Smooth muscle cell (in vitro differentiated cells): ENCODE measurements around the gene OXTR. TPM values are rescaled to one million over a fixed set of nuclear protein-coding genes. Genes with fewer than 3 reads are reported as not detected.

ENCODE experiments used
- DNase-seq: peaks from one replicate; lab custom pipeline; 2025; ENCODE audit not compliant: unreplicated experiment; lab: John Stamatoyannopoulos, UW
- H2AFZ ChIP-seq: fragments of 200-600 bp; sonication (generic); 2 replicates; pipeline ENCODE4 v1.6.0; 2016; ENCODE audit warnings: antibody characterized with exemption, low read depth, mild to moderate bottlenecking
- H3F3A ChIP-seq: fragments of 200-600 bp; sonication (generic); 2 replicates; pipeline ENCODE4 v1.6.0; 2017; ENCODE audit warnings: antibody characterized with exemption, low read depth
- H3K27ac ChIP-seq: fragments of 200-600 bp; sonication (generic); 2 replicates; pipeline ENCODE4 v1.5.1; 2016; ENCODE audit warnings: low read depth, mild to moderate bottlenecking
- H3K27me3 ChIP-seq: fragments of 200-600 bp; sonication (generic); 2 replicates; pipeline ENCODE4 v1.6.1; 2016; ENCODE audit warnings: low read depth, mild to moderate bottlenecking
- H3K36me3 ChIP-seq: fragments of 200-600 bp; sonication (generic); 2 replicates; pipeline ENCODE4 v1.5.1; 2016; ENCODE audit warnings: low read depth
- H3K4me1 ChIP-seq: fragments of 200-600 bp; sonication (generic); 2 replicates; pipeline ENCODE4 v1.5.1; 2016; ENCODE audit warnings: low read depth
- H3K4me2 ChIP-seq: fragments of 200-600 bp; sonication (generic); 2 replicates; pipeline ENCODE4 v1.6.0; 2016; ENCODE audit warnings: mild to moderate bottlenecking
- H3K4me3 ChIP-seq: fragments of 200-600 bp; sonication (generic); 2 replicates; pipeline ENCODE4 v1.5.1; 2016; ENCODE audit warnings: mild to moderate bottlenecking
- H3K79me2 ChIP-seq: fragments of 200-600 bp; sonication (generic); 2 replicates; pipeline ENCODE4 v1.6.0; 2016; ENCODE audit warnings: low read depth, mild to moderate bottlenecking
- H3K9ac ChIP-seq: fragments of 200-600 bp; sonication (generic); 2 replicates; pipeline ENCODE4 v1.6.0; 2016; ENCODE audit warnings: low read depth
- H3K9me3 ChIP-seq: fragments of 200-600 bp; sonication (generic); replicated peaks from 2 replicates; pipeline ENCODE4 v1.5.1; 2016; ENCODE audit warnings: low read depth
- H4K20me1 ChIP-seq: fragments of 200-600 bp; sonication (generic); 2 replicates; pipeline ENCODE4 v1.6.0; 2016; ENCODE audit warnings: low read depth
- CTCF ChIP-seq: fragments of 200-600 bp; sonication (generic); IDR thresholded peaks from 2 replicates; pipeline ENCODE4 v1.5.1; 2017; ENCODE audit warnings: borderline replicate concordance, mild to moderate bottlenecking, antibody characterized with exemption; ENCODE audit not compliant: insufficient read depth, poor library complexity, severe bottlenecking
- WGBS: methylation state at CpG from one replicate; pipeline ENCODE4 v1.1.7; 2016; ENCODE audit warnings: low lambda C conversion rate; 5-methylcytosine and 5-hydroxymethylcytosine counted together
- polyA plus RNA-seq: library from polyadenylated mRNA; unstranded; fragments of >200 nt; fragmentation: Nextera tagmentation; extraction: Ambion mirVana; gene quantifications from 2 replicates; pipeline ENCODE4 v1.2.1, GENCODE V29; 2016
- total RNA-seq: library from RNA; depleted of rRNA; stranded (reverse); fragments of >200 nt; gene quantifications from 2 replicates; pipeline ENCODE4 v1.2.3, GENCODE V29; 2014

Gene OXTR
- total and polyA plus RNA-seq, 2 experiments from 2014 or later: 0.54 to 1.1 TPM

- Histone ChIP-seq H3K36me3 (no peaks in the 10 kb centered on the region), H3K9me3 (no peaks in the 10 kb centered on the region), H4K20me1 (no peaks in the 10 kb centered on the region), H3K27ac (no peak overlapping the region), H3K4me3 (no peak overlapping the region), H3K9ac (no peak overlapping the region), H3K79me2 (no peaks in the 10 kb centered on the region), H3K4me1 (no peaks in the 10 kb centered on the region), H2AFZ (no peak overlapping the region), H3K4me2 (no peak overlapping the region), H3K27me3 (no peaks in the 10 kb centered on the region), H3F3A (no peaks in the 10 kb centered on the region)
- 88% methylated on average over 24 of the region's 24 CpGs for WGBS
- TF ChIP-seq CTCF: no peak
- DNase-seq: no peak
Measured at GRCh38 chr3:8757551-8758518, 11.6 kb downstream of the OXTR start.

- H3K79me2 ChIP-seq: no peaks in the 10 kb centered on the region
- H3K4me2 ChIP-seq: no peak overlapping the region
- no peak overlapping the region for H2AFZ ChIP-seq
- WGBS: 75% methylated on average over 7 of the region's 7 CpGs
- no peak for TF ChIP-seq CTCF
- H3K9ac ChIP-seq: no peak overlapping the region
- no peak overlapping the region for H3K4me3 ChIP-seq
- no peak overlapping the region for H3K27ac ChIP-seq
- H3K36me3 ChIP-seq: no peaks in the 10 kb centered on the region
- H3K4me1 ChIP-seq: no peaks in the 10 kb centered on the region
- H4K20me1 ChIP-seq: no peaks in the 10 kb centered on the region
- H3K9me3 ChIP-seq: no peaks in the 10 kb centered on the region
- no peak for DNase-seq
- H3K27me3 ChIP-seq: no peaks in the 10 kb centered on the region
- H3F3A ChIP-seq: no peaks in the 10 kb centered on the region
Measured at GRCh38 chr3:8756671-8757070, 12.7 kb downstream of the OXTR start.

- no peak for DNase-seq
- Histone ChIP-seq H3K9me3 (no peaks in the 10 kb centered on the region), H3K9ac (no peak overlapping the region), H3K4me2 (no peak overlapping the region), H3K4me1 (no peaks in the 10 kb centered on the region), H3F3A (no peaks in the 10 kb centered on the region), H3K27ac (no peak overlapping the region), H3K4me3 (no peak overlapping the region), H3K79me2 (no peaks in the 10 kb centered on the region), H4K20me1 (no peaks in the 10 kb centered on the region), H3K36me3 (no peaks in the 10 kb centered on the region), H2AFZ (no peak overlapping the region), H3K27me3 (no peaks in the 10 kb centered on the region)
- whole genome bisulfite sequencing: 74% methylated on average over 6 of the region's 6 CpGs
- TF ChIP-seq CTCF: no peak
Measured at GRCh38 chr3:8755564-8756237, 13.7 kb downstream of the OXTR start.
